K562 (cell line): Measurements from ENCODE around the gene OR11G2. TPM values are rescaled to one million over a fixed set of nuclear protein-coding genes. Genes with fewer than 3 reads are reported as not detected.
A peak's percentile ranks its signal among the peaks of the same experiment; 100 is the strongest.

Source experiments
- ATAC-seq: fragments of 200-7000 bp; cut with Tn5 transposase; 3 replicates; pipeline ENCODE4 v1.9.1; 2020; ENCODE audit warnings: moderate library complexity
- BruUV-seq: library from RNA; stranded (reverse); fragments of 400-500 nt; replicated peaks from 2 replicates; lab custom pipeline; 2021; lab: Mats Ljungman, UMichigan
- CTCF ChIA-PET: fragments of 300-600 bp; formaldehyde crosslinking; extraction: SDS; loops from one replicate; lab custom pipeline; 2021; ENCODE audit warnings: low intra/inter-chr PET ratio; lab: Yijun Ruan, JAX
- POLR2A ChIA-PET: fragments of 300-600, 350-650 bp; sonication (Branson Sonifier 250); formaldehyde crosslinking; extraction: SDS; loops from one replicate; lab custom pipeline; 2021; ENCODE audit warnings: antibody characterized with exemption, inconsistent platforms; lab: Yijun Ruan, JAX
- DNase-seq, 4 experiments: peaks; one replicate each; pipeline versions ENCODE4 v3.0.0 to v3.0.0-alpha.2; 2011 to 2018; ENCODE audit warnings: low spot score in 3 of 4, mixed read lengths in 3 of 4; ENCODE audit errors: extremely low read depth in 1 of 4
- FAIRE-seq: peaks from 2 replicates; lab custom pipeline; 2011; peaks lifted over from hg19 to GRCh38; lab: Jason Lieb, UNC
- H2AFZ ChIP-seq: 2 replicates; pipeline ENCODE4 v1.6.0; 2011; ENCODE audit warnings: low read depth, low read length, control low read depth, inconsistent platforms
- H3K27ac ChIP-seq: fragments of 200-600 bp; 3 replicates; pipeline ENCODE4 v1.8.0; 2011; ENCODE audit warnings: low read depth, mild to moderate bottlenecking, control low read depth, inconsistent platforms, low read length, moderate library complexity, mixed read lengths; ENCODE audit errors: extremely low read depth
- H3K27me3 ChIP-seq, 2 experiments: fragments of 300-600 bp in 1 of 2; 2 replicates in 1 of 2; 3 replicates in 1 of 2; pipeline versions ENCODE4 v1.6.0 to v1.8.0; 2011; ENCODE audit warnings: inconsistent platforms in 2 of 2, low read length in 2 of 2, mild to moderate bottlenecking in 1 of 2, mixed read lengths in 1 of 2, moderate library complexity in 1 of 2; ENCODE audit not compliant: control insufficient read depth in 2 of 2, insufficient read depth in 2 of 2
- H3K36me3 ChIP-seq: fragments of 300-600 bp; 3 replicates; pipeline ENCODE4 v1.8.0; 2011; ENCODE audit warnings: mild to moderate bottlenecking, low read length, inconsistent platforms; ENCODE audit not compliant: control insufficient read depth, insufficient read depth
- H3K4me1 ChIP-seq, 2 experiments: fragments of 200-600 bp in 1 of 2; replicated peaks in 1 of 2; 2 replicates in 1 of 2; 3 replicates in 1 of 2; pipeline versions ENCODE4 v1.5.1 to v1.8.0; 2011; ENCODE audit warnings: inconsistent platforms in 2 of 2, low read length in 2 of 2, mild to moderate bottlenecking in 1 of 2, mixed read lengths in 1 of 2, moderate library complexity in 1 of 2; ENCODE audit not compliant: control insufficient read depth in 2 of 2, insufficient read depth in 2 of 2
- H3K4me2 ChIP-seq: 2 replicates; pipeline ENCODE4 v1.6.1; 2011; ENCODE audit warnings: low read length, control low read depth, inconsistent platforms, mixed read lengths; ENCODE audit not compliant: insufficient read depth
- H3K4me3 ChIP-seq: fragments of 200-600 bp; sonication (generic), shearing (Covaris generic); 2 replicates; pipeline ENCODE4 v1.5.1; 2016; ENCODE audit warnings: control low read depth, inconsistent platforms
- H3K79me2 ChIP-seq: fragments of 200-600 bp; 3 replicates; pipeline ENCODE4 v1.8.0; 2011; ENCODE audit warnings: low read length, inconsistent platforms; ENCODE audit not compliant: control insufficient read depth, insufficient read depth
- H3K9ac ChIP-seq, 2 experiments: 2 replicates each; pipeline versions ENCODE4 v1.6.0 to v1.6.1; 2011; ENCODE audit warnings: low read depth in 2 of 2, low read length in 2 of 2, control low read depth in 1 of 2, inconsistent platforms in 1 of 2, mild to moderate bottlenecking in 1 of 2, mixed read lengths in 1 of 2; ENCODE audit not compliant: insufficient read depth in 1 of 2
- H3K9me1 ChIP-seq: one replicate; pipeline ENCODE4 v1.6.0; 2011; ENCODE audit warnings: inconsistent platforms, mild to moderate bottlenecking, low read length, moderate library complexity; ENCODE audit not compliant: control insufficient read depth, insufficient read depth
- H3K9me3 ChIP-seq: replicated peaks from 2 replicates; pipeline ENCODE4 v1.5.1; 2011; ENCODE audit warnings: low read depth, low read length, inconsistent platforms; ENCODE audit not compliant: control insufficient read depth, insufficient read depth
- H4K20me1 ChIP-seq: replicated peaks from 2 replicates; pipeline ENCODE4 v1.6.1; 2011; ENCODE audit warnings: low read length, inconsistent platforms, mixed read lengths; ENCODE audit not compliant: control insufficient read depth, insufficient read depth
- CBX3 ChIP-seq, 2 experiments: IDR thresholded peaks; 1 replicate in 1 of 2; 2 replicates in 1 of 2; pipeline ENCODE4 v1.6.1; 2012; ENCODE audit warnings: inconsistent platforms in 2 of 2, low read length in 2 of 2, borderline replicate concordance in 1 of 2, control low read depth in 1 of 2
- CC2D1A ChIP-seq: fragments of 450-650 bp; IDR thresholded peaks from 2 replicates; pipeline ENCODE4 v1.6.1; 2017; ENCODE audit warnings: mild to moderate bottlenecking
- CEBPZ ChIP-seq: fragments of 150-350 bp; IDR thresholded peaks from 2 replicates; pipeline ENCODE4 v1.6.1; 2014; ENCODE audit warnings: low read depth, mild to moderate bottlenecking, low read length, borderline replicate concordance
- GTF2F1 ChIP-seq: IDR thresholded peaks from 2 replicates; pipeline ENCODE4 v1.6.1; 2011; ENCODE audit warnings: low read depth, low read length, improper control_type of control experiment
- HEY1 ChIP-seq: fragments of 250-450 bp; sonication (Bioruptor Pico); IDR thresholded peaks from 2 replicates; pipeline ENCODE4 v1.5.0; 2020; ENCODE audit warnings: mild to moderate bottlenecking, moderate library complexity, borderline replicate concordance
- HLTF ChIP-seq: fragments of 450-650 bp; IDR thresholded peaks from 2 replicates; pipeline ENCODE4 v1.6.1; 2016
- HMG20B ChIP-seq: fragments of 250-450 bp; sonication (Bioruptor Pico); IDR thresholded peaks from 2 replicates; pipeline ENCODE4 v1.5.0; 2021; ENCODE audit warnings: mild to moderate bottlenecking
- PML ChIP-seq: IDR thresholded peaks from 2 replicates; pipeline ENCODE4 v1.6.1; 2012; ENCODE audit warnings: low read length, inconsistent platforms
- POLR2AphosphoS2 ChIP-seq: IDR thresholded peaks from 2 replicates; pipeline ENCODE4 v1.6.1; 2012; ENCODE audit warnings: low read length, improper control_type of control experiment
- RBM39 ChIP-seq: fragments of 200-400 bp; formaldehyde crosslinking; optimal IDR thresholded peaks from 2 replicates; pipeline ENCODE3; 2018; ENCODE audit warnings: low read depth, low read length
- SNIP1 ChIP-seq: fragments of 450-650 bp; IDR thresholded peaks from 2 replicates; pipeline ENCODE4 v1.7.1; 2017; ENCODE audit warnings: low read depth, mild to moderate bottlenecking
- TRIM24 ChIP-seq, 2 experiments: fragments of 450-650 bp; IDR thresholded peaks; 2 replicates each; pipeline ENCODE4 v1.6.1; 2016
- TRIM25 ChIP-seq: fragments of 450-650 bp; IDR thresholded peaks from 2 replicates; pipeline ENCODE4 v1.7.0; 2016; ENCODE audit warnings: borderline replicate concordance
- USF2 ChIP-seq: sonication (generic); formaldehyde crosslinking; IDR thresholded peaks from 2 replicates; pipeline ENCODE4 v1.5.0; 2020; ENCODE audit warnings: missing genetic modification reagents
- YY1 ChIP-seq, 3 experiments: IDR thresholded peaks; 2 replicates each; pipeline ENCODE4 v1.6.1; 2011; ENCODE audit warnings: low read length in 2 of 3, mild to moderate bottlenecking in 2 of 3, moderate library complexity in 2 of 3, borderline replicate concordance in 1 of 3, control low read depth in 1 of 3, low read depth in 1 of 3; ENCODE audit not compliant: insufficient read depth in 3 of 3, insufficient replicate concordance in 2 of 3, control insufficient read depth in 1 of 3, insufficient read length in 1 of 3; ENCODE audit errors: extremely low read depth in 1 of 3
- ZC3H11A ChIP-seq: IDR thresholded peaks from 2 replicates; pipeline ENCODE4 v1.6.1; 2012; ENCODE audit warnings: low read depth, low read length, improper control_type of control experiment
- ZFP30 ChIP-seq: fragments of 250-450 bp; sonication (Bioruptor Pico); IDR thresholded peaks from 2 replicates; pipeline ENCODE4 v1.8.0; 2022; ENCODE audit warnings: moderate library complexity, mild to moderate bottlenecking, inconsistent platforms, borderline replicate concordance
- ZNF79 ChIP-seq: fragments of 250-450 bp; sonication (Bioruptor Pico); IDR thresholded peaks from 2 replicates; pipeline ENCODE4 v1.4.0; 2020; ENCODE audit warnings: low read depth, mild to moderate bottlenecking, moderate library complexity
- in situ Hi-C: fragments of 300-500 bp; cut with MboI; formaldehyde crosslinking; loops from 4 replicates; pipeline ENCODE4 v1.15.0; 2018; ENCODE audit warnings: inconsistent platforms, mixed read lengths
- intact Hi-C: fragments of 100-400 bp; cut with micrococcal nuclease; formaldehyde crosslinking; loops from 2 replicates; pipeline ENCODE4 v1.14.2; 2022
- polyA plus RNA-seq, 8 experiments: library from polyadenylated mRNA; depleted of rRNA in 4 of 8; stranded (reverse) in 5 of 8; unstranded in 3 of 8; fragments of >200 nt; fragmentation: Nextera tagmentation in 2 of 8; fragmentation: Illumina TruSeq in 1 of 8; extraction: Ambion mirVana in 2 of 8; extraction: Trizol in 1 of 8; gene quantifications; 2 replicates each; pipeline versions ENCODE4 v1.2.1 to v1.2.3, GENCODE V29; 2011 to 2014; ENCODE audit warnings: inconsistent platforms in 1 of 8, missing spikeins in 1 of 8
- total RNA-seq, 7 experiments: library from RNA; depleted of rRNA in 6 of 7; stranded (reverse); fragments of >200 nt in 6 of 7; fragmentation: Illumina TruSeq in 2 of 7; extraction: Trizol in 2 of 7; gene quantifications; 2 replicates each; pipeline versions ENCODE4 v1.2.1 to v1.2.3, GENCODE V29; 2011 to 2021; ENCODE audit warnings: low replicate concordance in 1 of 7

OR11G2 gene
- total and polyA plus RNA-seq, 9 of the 15 experiments (the other 6 are each of a cell fraction or from before 2014, with no cell fraction given): not detected

DNA sequence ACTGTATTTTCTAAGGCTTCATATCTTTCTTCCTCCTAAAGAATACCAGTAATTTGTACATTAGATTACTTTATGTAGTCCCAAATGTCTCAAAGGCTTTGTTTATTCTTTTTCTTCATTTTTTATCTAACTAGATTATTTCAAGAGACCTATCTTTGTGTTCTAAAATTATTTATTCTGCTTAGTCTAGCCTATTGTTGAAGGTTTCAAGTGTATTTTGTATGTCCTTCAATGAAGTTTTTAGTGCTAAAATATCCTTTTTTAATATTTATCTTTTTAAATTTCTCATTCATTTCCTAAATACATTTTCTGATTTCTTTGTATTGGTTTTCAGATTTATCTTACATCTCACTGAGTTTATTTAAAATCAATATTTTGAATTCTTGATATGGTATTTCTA is 26.2 kb upstream of the OR11G2 start:
- no peak for DNase-seq
- ChIA-PET POLR2A (no interaction called here), CTCF (no interaction called here)
- no peaks in the 10 kb centered on the region for H3K9me1 ChIP-seq
- no peak for ATAC-seq
- H3K4me1 ChIP-seq: no peaks in the 10 kb centered on the region
- intact Hi-C loops: no loop called here
- no peak overlapping the region for H3K27ac ChIP-seq
- H3K9ac ChIP-seq: no peak overlapping the region
- no peak overlapping the region for H2AFZ ChIP-seq
- in situ Hi-C loops: no loop called here
- H3K27me3 ChIP-seq: no peaks in the 10 kb centered on the region
- no peaks in the 10 kb centered on the region for H4K20me1 ChIP-seq
- BruUV-seq: no TSS peak
- H3K36me3 ChIP-seq: no peaks in the 10 kb centered on the region
- FAIRE-seq: no peak
- peaks cover 4% of the 10 kb centered on the region for H3K9me3 ChIP-seq
- no peak overlapping the region for H3K4me3 ChIP-seq
- H3K4me2 ChIP-seq: no peak overlapping the region
- no peaks in the 10 kb centered on the region for H3K79me2 ChIP-seq
- no peak for TF ChIP-seq CEBPZ
- no peak for TF ChIP-seq RBM39
- TF ChIP-seq YY1 (IDR thresholded peaks at IDR 0.05; ENCODE audit: borderline replicate concordance in 1 of 3, control insufficient read depth in 1 of 3, extremely low read depth in 1 of 3, insufficient read depth in 3 of 3, insufficient read length in 1 of 3, insufficient replicate concordance in 2 of 3, low read depth in 1 of 3, low read length in 2 of 3): no peak
- TF ChIP-seq PML: no peak
- no peak for TF ChIP-seq HEY1
- no peak for TF ChIP-seq SNIP1
- TF ChIP-seq POLR2AphosphoS2: no peak
- TF ChIP-seq ZNF79 (CRISPR knock-in tag): no peak
- no peak for TF ChIP-seq HMG20B
- TF ChIP-seq GTF2F1: no peak
- peak in 1 of 2 experiments; percentile 50; a peak in 1 of 3 replicates for TF ChIP-seq CBX3 (IDR thresholded peaks at IDR 0.05; ENCODE audit: borderline replicate concordance in 1 of 2, low read length in 2 of 2)
- TF ChIP-seq USF2: no peak
- TF ChIP-seq TRIM25: no peak
- 0 out of 4 replicates have a peak, but pooled peaks of 1 of the 2 experiments have one; percentile 17 for TF ChIP-seq TRIM24 (IDR thresholded peaks at IDR 0.05)
- TF ChIP-seq HLTF: 0 out of 2 replicates have a peak, but pooled peaks have one; percentile 33
- no peak for TF ChIP-seq CC2D1A
- TF ChIP-seq ZC3H11A: no peak
- TF ChIP-seq ZFP30: no peak
